HG02610 (cell line): ENCODE data around the gene PMEPA1.
A peak's percentile ranks its signal among the peaks of the same experiment; 100 is the strongest.

ENCODE experiments used
- ATAC-seq: cut with Tn5 transposase; IDR thresholded peaks from one replicate; pipeline ENCODE4 v1.9.1; 2021; ENCODE audit warnings: mild to moderate bottlenecking, moderate library complexity; ENCODE audit not compliant: unreplicated experiment

The PMEPA1 gene

DNA sequence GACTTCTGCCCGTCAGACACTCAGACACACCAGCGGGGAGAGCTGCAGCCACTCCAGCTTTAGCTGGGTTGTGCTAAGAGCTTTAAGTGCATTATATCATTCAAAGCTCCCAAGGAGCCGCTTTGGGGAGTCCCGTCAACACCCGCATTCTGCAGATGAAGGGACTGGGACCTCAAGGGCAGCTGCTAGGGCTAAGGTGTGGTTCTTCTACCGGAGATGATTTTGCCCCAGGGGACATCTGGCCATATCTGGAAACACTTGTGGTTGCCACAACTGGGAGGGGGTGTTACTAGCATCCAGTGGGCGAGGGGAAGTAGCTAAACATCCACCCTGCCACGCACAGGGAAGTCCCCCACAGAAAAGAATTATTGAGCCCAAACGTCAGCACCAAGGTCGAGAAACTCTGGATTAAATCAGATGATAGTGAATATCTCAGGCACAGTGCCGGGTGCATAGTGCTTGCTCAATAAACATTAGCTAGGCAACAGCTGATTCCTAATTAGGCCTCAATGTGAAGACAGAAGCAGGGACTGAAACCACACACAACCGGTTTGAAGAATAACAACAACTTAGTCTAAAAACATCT, 29.6 kb downstream of the PMEPA1 start:
- ATAC-seq, result peak; percentile 53

- no peak for ATAC-seq
These were observed 30.7 kb downstream of the PMEPA1 start for GRCh38 chr20:57679113-57679512.

DNA sequence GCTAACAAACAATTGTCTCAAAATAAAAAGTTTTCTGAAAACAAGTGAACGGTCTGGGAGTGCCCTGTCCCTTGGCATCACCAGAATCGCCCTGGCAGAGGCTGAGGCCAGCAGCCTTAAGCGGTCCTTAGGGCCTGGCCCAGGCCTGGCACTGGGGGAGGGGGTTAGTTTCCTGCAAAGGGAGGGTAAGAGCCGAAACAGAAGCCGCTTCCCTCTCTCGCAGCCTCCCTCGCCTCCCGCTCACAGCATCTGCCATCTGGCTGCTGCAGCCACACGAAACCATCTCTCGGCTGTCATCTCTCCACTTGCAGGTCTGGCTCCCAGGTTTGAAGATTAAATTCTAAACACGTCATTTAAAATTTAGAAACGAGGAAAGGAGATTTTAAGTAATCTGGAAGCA, 31.5 kb downstream of the PMEPA1 start:
- ATAC-seq, result no peak

DNA sequence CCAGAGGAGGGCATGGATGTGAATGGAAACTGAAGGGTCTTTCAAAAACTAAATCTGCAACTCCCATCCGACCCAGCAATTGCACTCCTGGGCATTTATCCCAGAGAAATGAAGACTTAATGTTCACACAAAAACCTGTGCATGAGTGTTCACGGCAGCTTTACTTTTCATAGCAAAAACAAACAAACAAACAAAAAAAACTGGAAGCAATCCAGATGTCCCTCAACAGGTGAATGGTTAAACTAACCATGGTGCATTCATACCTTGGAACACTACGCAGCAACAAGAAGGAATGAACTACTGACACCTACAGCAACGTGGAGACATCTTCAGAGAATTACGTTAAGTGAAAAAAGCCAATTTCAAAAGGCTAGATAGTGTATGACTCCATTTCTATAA, 32.2 kb downstream of the PMEPA1 start:
- ATAC-seq, result no peak

DNA sequence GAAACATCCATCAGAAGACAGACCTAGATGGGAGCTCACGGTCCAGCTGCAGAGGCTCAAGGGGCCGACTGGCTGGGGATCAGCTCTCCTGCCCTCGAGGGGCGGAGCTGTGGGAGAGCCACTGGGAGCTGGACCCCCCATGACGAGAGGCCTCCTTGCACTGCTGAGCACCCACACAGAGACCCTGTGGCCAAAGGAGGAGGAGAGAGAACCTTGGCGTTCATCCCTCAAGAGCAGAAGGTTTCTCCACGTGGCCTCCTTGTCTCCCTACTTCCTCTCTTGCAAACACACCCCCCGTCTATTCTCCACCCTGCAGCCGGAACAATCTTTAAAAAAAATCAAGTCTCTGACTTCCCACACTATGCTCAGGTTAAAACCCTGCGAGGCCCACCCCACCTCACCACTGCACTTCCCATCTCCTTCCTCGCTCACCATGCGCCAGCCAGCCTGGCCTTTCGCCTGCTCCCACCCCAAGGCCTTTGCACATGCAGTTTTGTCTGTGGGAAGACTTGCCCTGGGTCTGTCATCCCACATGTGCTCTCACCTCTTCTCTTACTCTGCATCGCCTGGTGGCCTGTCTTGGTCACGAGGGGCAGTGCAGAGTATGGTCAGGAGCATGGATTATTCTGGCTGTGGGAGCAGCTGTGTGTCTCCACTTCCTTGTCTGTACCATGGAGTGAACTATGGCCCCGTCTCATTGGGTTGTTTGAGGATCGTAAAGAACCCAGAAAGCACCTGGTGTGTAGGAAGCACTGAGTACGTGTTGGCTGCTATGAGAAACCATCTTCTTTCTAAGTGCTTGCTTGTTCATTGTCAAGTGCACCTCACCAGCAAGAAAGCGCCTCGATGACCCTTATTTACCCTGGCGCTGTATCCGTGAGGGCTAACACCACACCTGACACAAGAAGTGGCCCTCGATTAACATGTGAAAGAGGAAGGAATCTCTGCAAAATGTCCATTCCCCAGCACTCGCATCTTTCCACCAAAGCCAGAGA, 32.9 kb downstream of the PMEPA1 start:
- no peak for ATAC-seq

DNA sequence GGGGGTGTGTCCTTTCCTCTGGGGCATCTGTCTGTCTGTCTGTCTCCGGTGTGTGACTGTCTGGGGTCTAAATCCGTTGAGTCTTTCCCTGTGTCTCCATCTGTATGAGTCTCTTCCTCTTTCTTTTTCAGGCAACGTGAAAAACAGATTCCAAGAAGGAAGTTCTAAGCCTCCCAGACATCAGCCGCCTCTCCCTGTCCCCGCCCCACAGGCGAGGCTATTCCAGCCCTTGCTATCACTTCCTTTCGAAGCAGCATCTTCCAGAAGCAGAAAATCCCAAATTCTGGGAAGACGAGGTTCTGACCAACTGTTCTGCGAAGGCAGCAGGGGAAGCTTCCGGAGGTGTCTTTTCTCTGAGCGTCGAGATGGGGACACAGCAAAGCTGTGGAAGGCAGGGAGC, 34.0 kb downstream of the PMEPA1 start:
- no peak for ATAC-seq

DNA sequence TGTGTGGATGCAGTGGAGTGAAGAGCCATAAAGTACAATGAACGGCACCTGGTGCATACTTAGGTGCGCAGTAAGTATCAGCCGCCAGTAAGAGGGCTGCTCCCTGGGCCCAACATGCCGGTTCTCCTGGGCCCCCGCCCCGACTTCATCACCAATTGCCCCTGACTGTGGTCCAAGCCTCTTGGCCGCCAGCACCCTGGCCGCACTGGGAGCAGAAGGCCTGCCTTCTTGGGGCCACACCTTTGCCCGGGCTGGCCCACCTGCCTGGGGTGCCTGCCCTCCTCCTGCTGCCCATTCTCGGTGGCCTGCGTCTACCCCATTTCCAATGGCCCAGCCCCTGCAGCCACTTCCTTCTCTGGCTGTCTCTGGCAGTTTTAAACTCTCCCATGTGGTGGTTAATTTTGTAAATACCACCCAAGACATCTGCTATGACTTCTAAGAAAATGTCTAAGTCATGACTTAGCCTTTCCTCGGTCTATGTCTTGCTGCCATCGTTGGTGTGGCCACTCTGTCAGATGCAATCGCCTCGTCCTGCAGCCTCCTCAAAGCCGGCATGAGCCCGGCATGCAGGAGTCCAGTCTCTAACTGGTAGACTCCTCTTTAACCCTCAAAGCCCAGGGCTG, 36.8 kb downstream of the PMEPA1 start:
- ATAC-seq, result no peak

DNA sequence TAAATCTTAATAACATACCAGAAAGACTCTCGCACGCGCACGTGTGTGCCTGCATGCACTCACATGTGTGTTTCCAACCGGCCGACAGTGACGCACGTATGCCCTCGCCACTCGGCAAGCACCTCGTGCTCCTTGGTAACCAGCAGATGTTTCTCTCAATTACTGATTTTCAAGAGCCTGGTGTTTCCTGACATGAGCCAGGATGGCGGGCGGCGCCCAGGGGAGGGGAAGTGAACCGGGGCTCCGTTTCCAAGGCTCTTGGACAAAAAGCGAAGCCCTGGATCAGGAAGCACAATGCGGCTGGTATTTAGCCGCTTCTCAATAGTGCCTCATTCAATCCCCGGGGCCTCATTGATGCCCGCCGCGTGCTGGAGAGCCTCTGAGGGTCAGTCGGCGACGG, 37.7 kb downstream of the PMEPA1 start:
- no peak for ATAC-seq

DNA sequence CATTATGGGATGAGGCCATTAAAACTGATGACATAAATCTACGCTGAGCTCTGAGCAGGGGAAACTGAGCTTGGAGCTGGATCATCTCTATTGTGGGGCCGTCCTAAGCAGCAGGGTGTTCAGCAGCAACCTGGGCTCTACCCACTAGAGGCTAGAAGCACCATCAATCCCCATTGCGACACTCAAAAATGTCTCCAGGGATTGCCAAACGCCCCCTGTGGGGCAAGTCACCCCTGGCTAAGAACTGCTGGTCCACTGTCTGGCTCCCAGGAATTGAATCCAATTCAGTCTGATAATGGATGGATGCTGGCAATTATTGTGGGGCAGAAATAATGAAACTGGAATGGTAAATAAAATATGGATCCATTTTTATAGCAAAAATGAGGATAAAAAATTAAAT, 38.2 kb downstream of the PMEPA1 start:
- no peak for ATAC-seq

DNA sequence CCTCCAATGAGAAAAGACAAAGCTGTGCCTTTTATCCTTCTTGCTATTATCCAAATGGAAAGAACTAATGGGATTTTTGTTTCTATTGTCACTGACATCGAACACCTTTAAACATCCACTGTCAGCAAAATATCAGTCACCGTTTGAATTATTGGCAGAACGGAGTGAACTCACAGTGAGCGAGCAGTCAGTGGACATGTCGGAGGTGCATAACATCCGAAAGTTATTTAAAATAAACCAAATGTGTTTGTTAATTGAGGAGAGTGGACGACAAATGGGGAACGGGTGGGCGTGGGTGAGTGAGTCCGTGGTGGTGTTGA, 38.8 kb downstream of the PMEPA1 start:
- no peak for ATAC-seq

DNA sequence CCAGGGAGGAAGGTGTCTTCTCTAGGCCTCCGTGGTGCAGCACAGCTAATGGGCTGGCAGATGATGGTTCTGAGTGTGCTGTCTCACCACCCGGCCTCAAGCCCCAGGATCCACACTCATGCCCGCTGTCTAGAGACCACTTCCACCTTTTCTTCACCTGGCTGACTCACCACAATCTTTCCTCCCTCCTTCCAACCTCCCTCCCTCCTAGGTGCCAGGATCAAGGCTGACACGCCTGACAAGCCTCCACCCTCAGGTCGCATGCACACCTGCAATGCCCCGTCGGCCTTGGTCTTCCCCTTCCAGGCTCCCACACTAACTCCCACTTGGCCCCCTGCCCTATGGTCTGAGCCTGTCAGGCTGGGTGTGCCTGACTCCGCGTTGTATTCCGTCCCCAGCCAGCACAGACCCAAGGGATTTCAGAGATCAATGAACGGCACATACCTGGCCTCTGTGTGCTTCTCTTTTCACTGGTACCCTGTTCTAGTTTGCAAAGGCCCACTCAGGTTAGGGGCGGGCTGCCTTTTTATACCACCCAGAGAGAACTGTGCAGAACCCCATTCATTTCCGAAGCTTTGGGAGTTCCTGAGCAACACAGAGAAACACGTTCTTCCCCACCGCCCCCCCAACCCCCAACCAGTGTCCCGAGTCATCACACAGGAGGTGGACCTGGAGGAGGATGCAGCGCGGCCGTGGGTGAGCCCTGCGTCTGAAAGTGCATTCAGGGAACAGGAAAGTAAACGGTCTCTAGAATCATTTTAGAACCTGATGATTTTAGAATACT, 39.3 kb downstream of the PMEPA1 start:
- no peak for ATAC-seq

DNA sequence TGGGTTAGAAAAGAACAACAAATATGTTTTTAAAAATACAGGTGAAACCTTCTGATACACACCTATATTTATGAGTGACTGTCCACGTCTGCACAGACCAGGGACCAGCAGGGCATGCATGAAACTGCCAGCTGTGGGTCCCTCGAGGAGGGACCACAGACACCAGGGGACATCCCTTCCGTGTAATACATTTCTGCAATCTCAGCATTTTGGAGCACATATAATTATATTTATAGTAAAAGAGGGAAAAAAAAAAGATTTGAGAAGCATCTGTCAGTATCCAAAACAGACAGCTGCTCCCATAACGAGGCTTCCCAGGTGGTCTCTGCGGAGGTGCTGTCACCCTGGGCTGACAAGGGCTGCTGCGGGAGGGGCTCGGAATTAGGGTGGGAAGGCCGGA, 40.2 kb downstream of the PMEPA1 start:
- ATAC-seq, result no peak

DNA sequence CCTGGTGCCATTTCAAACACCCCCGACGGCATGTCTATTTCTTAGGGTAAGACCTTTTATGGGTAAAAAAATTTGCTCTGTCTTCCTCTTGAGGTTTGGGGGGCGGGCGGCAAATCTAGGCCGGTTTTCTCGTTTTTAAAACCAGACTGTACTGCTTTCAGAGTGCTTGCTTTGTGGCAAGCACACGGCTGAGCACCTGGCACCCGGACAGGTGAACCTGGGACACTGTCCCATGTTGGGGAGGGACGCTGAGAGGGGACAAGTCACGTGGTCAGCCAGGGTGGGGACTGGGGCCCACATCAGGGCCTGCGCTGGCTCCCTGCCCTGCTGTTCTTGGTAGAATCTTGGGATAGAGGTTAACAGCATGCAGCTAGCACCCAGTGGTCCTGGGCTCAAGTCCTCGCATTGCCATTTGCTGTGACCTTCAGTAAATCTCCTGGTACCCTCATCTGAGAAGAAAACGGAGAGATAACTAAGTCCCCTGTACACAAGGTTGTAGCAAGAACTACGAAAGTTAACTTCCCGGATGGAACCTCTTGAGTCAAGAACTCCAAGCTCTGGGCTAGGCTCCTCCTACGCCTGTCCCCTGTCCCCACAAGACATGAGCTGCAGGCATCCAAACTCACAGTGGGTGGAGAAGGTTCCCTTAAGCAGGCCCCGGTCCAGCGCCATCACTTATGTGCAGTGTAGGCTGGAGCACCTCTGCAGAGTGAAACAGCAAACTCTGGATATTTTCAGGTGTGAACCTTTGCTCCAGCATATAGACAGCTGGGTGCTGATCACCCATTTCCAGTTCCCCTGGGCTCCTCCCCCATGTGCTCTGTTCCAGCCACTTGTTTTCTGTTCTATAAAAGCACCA, 41.7 kb downstream of the PMEPA1 start:
- no peak for ATAC-seq

- ATAC-seq, result no peak
These were observed 42.4 kb downstream of the PMEPA1 start for GRCh38 chr20:57667388-57667787.

- ATAC-seq, result no peak
These were observed 43.0 kb downstream of the PMEPA1 start for GRCh38 chr20:57666834-57667157.

DNA sequence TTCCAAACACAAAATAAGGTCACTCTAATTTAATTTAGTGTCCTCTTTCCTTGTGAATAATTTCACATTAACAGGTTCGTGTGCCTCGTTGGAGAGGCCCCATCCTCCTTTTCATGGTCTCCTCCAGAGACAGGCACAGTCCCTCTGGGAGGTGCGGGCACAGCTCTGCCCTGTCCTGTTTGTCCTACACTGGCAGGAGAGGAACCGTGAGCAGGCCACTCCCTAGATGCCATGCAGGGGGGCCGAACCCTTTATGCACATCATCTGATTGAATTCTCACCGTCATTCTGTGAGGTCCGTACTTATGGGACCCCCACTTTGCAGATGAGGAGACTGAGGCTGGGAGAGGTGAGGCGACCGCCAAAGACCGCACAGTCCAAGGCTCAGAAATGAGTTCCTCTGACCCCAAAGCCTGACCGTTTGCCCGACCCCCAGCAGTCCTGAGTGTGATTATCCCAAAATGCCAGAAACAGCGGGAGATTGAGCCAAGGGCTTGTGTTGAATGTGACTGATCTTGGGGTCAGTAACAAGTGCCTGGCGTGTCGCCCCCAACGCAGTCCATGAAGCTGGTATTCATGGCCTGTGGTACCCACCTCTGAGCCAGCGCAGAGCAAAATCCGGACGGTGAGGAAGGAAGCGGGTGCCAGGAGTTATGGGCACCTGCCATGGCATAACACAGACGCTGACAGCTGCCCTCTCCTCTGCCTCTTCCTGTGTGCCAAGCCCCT, 43.5 kb downstream of the PMEPA1 start:
- ATAC-seq, result no peak

DNA sequence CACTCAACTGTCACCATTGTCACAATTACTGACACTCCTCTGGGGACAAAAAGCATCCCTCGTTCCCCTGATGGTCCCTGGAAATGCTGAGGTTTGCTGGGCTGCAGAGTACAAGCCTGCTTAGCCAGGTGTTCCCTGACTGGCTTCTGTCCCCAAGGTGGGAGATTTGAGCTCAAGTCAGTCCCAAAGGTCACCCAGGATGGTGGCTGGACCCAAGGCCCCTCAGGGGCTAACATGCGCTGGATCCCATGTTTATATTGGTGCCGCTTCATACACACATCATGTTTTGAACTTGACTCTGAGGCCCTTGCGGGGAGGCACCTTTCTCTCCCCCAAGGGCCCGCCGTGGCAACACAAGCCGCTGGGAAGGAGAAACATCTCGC, 44.2 kb downstream of the PMEPA1 start:
- no peak for ATAC-seq

DNA sequence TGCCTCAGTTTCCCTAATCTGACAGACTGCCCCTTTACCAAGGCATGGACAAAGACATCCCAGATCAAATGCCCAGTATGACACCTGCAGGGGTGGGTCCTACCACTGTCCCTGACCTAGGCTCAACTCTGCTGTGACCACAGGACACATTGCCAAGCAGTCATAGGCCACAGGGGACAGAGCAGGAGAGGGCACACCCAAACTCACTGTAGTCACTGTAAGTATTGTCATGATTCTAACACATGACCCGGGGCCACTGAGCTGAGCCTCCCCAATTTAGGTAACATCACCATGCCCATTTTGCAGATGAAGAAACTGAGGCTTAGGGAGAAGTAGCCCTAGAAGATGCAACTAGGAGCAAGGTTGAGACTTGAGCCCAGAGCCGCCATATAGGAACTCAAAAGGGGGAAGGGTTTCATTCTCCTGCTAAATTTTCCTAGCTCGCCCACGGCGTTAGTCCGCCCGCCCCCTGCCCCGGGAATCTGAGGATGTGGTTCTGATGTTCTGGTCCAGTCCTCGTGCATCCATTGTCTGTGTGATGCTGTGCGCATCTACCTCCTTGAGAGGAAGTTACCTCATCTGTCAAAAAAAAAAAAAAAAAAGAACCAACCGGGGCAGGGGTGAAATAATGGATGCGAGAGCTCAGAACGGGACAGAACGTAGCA, 44.8 kb downstream of the PMEPA1 start:
- no peak for ATAC-seq

DNA sequence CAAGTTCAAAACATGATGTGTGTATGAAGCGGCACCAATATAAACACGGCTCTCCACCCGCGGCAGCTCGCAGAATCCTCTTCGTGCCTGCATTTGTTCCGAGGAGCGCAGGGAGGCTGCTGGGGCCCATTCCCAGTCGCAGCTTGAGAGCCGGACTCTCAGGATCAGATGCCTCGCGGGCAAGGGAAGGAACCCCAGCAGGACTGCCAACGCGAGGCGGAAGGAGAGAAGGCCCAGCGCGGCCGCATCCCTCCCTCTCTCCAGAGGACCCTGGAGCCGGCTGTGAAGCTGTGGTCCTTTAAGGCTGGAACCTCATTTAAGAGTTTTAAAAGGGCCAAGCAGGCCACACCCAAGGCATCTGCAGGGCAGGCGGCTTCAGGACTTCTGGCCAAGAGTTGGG, 45.3 kb downstream of the PMEPA1 start:
- no peak for ATAC-seq
